GM10847 (cell line): ENCODE data around the gene METTL15.

Source experiments
- POLR2A ChIP-seq: IDR thresholded peaks from 2 replicates; pipeline ENCODE4 v1.6.1; 2011; ENCODE audit not compliant: insufficient read length; ENCODE audit errors: extremely low read depth

Gene METTL15

GRCh38 chr11:28142724-28143123, 34.5 kb downstream of the METTL15 start:
- no peak for TF ChIP-seq POLR2A

GRCh38 chr11:28144808-28145207, 36.6 kb downstream of the METTL15 start:
- no peak for TF ChIP-seq POLR2A

- TF ChIP-seq POLR2A: no peak
Measured at GRCh38 chr11:28146123-28146751, 38.0 kb downstream of the METTL15 start.

- no peak for TF ChIP-seq POLR2A
Measured at GRCh38 chr11:28152743-28153142, 44.6 kb downstream of the METTL15 start.

GRCh38 chr11:28153586-28153985, 45.4 kb downstream of the METTL15 start:
- no peak for TF ChIP-seq POLR2A

- TF ChIP-seq POLR2A: no peak
Measured at GRCh38 chr11:28168718-28169117, 60.5 kb downstream of the METTL15 start.

- TF ChIP-seq POLR2A: no peak
Measured at GRCh38 chr11:28169816-28170215, 61.6 kb downstream of the METTL15 start.

- no peak for TF ChIP-seq POLR2A
Measured at GRCh38 chr11:28170759-28171158, 62.6 kb downstream of the METTL15 start.

GRCh38 chr11:28176351-28176750, 68.2 kb downstream of the METTL15 start:
- no peak for TF ChIP-seq POLR2A

- no peak for TF ChIP-seq POLR2A
Measured at GRCh38 chr11:28195449-28195848, 87.3 kb downstream of the METTL15 start.

GRCh38 chr11:28209906-28210305, 101.7 kb downstream of the METTL15 start:
- no peak for TF ChIP-seq POLR2A

- TF ChIP-seq POLR2A: no peak
Measured at GRCh38 chr11:28223577-28223976, 115.4 kb downstream of the METTL15 start.

GRCh38 chr11:28223994-28224393, 115.8 kb downstream of the METTL15 start:
- TF ChIP-seq POLR2A: no peak

GRCh38 chr11:28227460-28227859, 119.3 kb downstream of the METTL15 start:
- no peak for TF ChIP-seq POLR2A

- TF ChIP-seq POLR2A: no peak
Measured at GRCh38 chr11:28228196-28228895, 120.2 kb downstream of the METTL15 start.

- TF ChIP-seq POLR2A: no peak
Measured at GRCh38 chr11:28231475-28231874, 123.3 kb downstream of the METTL15 start.

GRCh38 chr11:28232649-28233048, 124.5 kb downstream of the METTL15 start:
- no peak for TF ChIP-seq POLR2A
